ENCODE results near the gene JMJD6. TPM values are rescaled to one million over a fixed set of nuclear protein-coding genes. Genes with fewer than 3 reads are reported as not detected.

Gene JMJD6
- total RNA-seq, 2 donors from 2014 or later = 35.0 to 37.4 TPM

- H3K4me3 ChIP-seq = no peak overlapping the region
- no peak for DNase-seq (ENCODE audit: low spot score)
Observed at GRCh38 chr17:76691379-76692191, 34.8 kb downstream of the JMJD6 start.

DNA sequence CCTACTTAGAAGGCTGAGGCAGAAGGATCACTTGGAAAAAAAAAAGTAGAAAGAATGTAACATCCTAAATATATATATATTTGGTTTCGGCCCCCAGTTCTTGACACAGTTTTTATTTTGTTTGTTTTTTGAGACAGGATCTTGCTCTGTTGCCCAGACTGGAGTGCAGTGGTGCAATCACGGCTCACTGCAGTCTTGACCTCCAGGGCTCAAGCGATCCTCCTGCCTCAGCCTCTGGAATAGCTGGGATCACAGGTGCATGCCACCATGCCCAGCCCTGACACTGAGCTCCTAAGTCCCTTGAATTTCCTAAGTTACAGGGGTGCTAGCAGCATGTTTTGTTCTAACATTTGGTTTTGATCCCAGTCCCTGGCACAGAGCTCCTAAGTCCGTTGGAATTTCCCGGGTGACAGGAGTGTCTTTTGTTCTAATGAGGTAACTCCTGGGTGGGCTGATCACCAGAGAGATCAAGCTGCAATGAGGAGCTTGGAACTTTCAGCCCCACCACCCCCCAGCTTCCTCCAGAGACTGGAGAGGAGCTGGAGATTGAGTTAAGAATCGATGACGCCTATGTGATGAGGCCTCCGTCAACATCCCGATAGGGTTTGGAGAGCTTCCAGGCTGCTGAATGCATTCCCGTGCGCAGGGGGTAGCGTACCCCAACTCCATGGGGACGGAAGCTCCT, 35.7 kb downstream of the JMJD6 start:
- H3K4me3 ChIP-seq = no peak overlapping the region
- H3K4me1 ChIP-seq = peaks cover 0 to 100% of the 10 kb centered on the region in 2 donors
- H3K27ac ChIP-seq = peak overlapping the region; percentile 93 to 98
- TF ChIP-seq, protein P1, sequence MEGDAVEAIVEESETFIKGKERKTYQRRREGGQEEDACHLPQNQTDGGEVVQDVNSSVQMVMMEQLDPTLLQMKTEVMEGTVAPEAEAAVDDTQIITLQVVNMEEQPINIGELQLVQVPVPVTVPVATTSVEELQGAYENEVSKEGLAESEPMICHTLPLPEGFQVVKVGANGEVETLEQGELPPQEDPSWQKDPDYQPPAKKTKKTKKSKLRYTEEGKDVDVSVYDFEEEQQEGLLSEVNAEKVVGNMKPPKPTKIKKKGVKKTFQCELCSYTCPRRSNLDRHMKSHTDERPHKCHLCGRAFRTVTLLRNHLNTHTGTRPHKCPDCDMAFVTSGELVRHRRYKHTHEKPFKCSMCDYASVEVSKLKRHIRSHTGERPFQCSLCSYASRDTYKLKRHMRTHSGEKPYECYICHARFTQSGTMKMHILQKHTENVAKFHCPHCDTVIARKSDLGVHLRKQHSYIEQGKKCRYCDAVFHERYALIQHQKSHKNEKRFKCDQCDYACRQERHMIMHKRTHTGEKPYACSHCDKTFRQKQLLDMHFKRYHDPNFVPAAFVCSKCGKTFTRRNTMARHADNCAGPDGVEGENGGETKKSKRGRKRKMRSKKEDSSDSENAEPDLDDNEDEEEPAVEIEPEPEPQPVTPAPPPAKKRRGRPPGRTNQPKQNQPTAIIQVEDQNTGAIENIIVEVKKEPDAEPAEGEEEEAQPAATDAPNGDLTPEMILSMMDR (IDR thresholded peaks at IDR 0.05) = no peak
- no peaks in the 10 kb centered on the region for H3K9me3 ChIP-seq
- no peaks in the 10 kb centered on the region for H3K27me3 ChIP-seq
- H3K36me3 ChIP-seq = peaks cover 9% of the 10 kb centered on the region
- no peak for DNase-seq (ENCODE audit: low spot score)

More at GRCh38 chr17:76691379-76692191, 34.8 kb downstream of the JMJD6 start:
- TF ChIP-seq, protein P1 (IDR thresholded peaks at IDR 0.05) = no peak
- Histone ChIP-seq H3K9me3 (no peaks in the 10 kb centered on the region), H3K36me3 (peaks cover 7% of the 10 kb centered on the region), H3K27me3 (no peaks in the 10 kb centered on the region), H3K4me1 (peaks cover 0 to 100% of the 10 kb centered on the region in 2 donors), H3K27ac (peak overlapping the region; percentile 93 to 98)

- Histone ChIP-seq H3K9me3 (no peaks in the 10 kb centered on the region), H3K36me3 (peaks cover 16% of the 10 kb centered on the region), H3K4me1 (peaks cover 0 to 100% of the 10 kb centered on the region in 2 donors), H3K27me3 (no peaks in the 10 kb centered on the region), H3K4me3 (no peak overlapping the region), H3K27ac (peak overlapping the region; percentile 93 to 98)
- TF ChIP-seq, protein P1 (IDR thresholded peaks at IDR 0.05) = no peak
- DNase-seq (ENCODE audit: low spot score) = no peak
Observed at GRCh38 chr17:76689859-76690258, 36.5 kb downstream of the JMJD6 start.

DNA sequence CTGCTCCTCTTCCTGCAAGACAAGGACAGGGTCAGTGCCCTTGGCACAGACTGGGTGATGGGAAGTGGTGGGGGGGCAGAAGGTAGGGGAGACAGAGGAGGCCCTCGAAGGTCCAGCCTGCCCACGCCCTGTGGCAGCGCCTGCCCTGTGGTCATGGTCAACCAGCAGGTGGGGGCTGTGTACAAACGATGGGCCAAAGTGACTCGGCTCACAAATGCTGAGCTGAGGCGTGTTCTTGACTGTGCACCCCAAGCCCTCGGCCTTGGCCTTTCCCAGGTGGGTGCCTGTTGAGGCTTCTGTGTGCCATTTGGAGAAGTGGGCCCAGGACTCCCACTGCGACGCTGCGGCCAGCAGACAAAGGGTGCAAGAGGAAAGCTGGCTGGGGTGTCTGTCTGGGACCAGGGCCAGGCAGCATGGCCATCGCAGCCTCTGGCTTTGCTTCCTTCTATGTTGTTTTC, 38.2 kb downstream of the JMJD6 start:
- H3K27ac ChIP-seq = peak overlapping the region; percentile 93 to 98
- H3K4me3 ChIP-seq = peak overlapping the region in 1 of 2 donors; percentile 5
- no peak for DNase-seq (ENCODE audit: low spot score)
- H3K9me3 ChIP-seq = no peaks in the 10 kb centered on the region
- peaks cover 0 to 100% of the 10 kb centered on the region in 2 donors for H3K4me1 ChIP-seq
- TF ChIP-seq, protein P1 (IDR thresholded peaks at IDR 0.05) = peak in 1 of 2 donors; percentile 34
- H3K36me3 ChIP-seq = peaks cover 30% of the 10 kb centered on the region
- no peaks in the 10 kb centered on the region for H3K27me3 ChIP-seq

GRCh38 chr17:76687298-76688164, 38.9 kb downstream of the JMJD6 start:
- Histone ChIP-seq H3K4me3 (peak overlapping the region in 1 of 2 donors; percentile 5), H3K9me3 (no peaks in the 10 kb centered on the region), H3K4me1 (peaks cover 0 to 100% of the 10 kb centered on the region in 2 donors), H3K27ac (peak overlapping the region; percentile 93 to 98), H3K27me3 (no peaks in the 10 kb centered on the region), H3K36me3 (peaks cover 37% of the 10 kb centered on the region)
- TF ChIP-seq, protein P1 (IDR thresholded peaks at IDR 0.05) = no peak
- DNase-seq (ENCODE audit: low spot score) = peak; percentile 81
